K562 (cell line): Measurements from ENCODE around the gene CRIP3.

ENCODE experiments used
- FOSL1 ChIP-seq: fragments of 200-800 bp; sonication (Bioruptor generic); conservative IDR thresholded peaks from 2 replicates; pipeline ENCODE4 v1.6.1; 2016; ENCODE audit warnings: missing genetic modification characterization, missing compliant biosample characterization
- GATA2 ChIP-seq: sonication (generic); formaldehyde crosslinking; IDR thresholded peaks from 2 replicates; pipeline ENCODE4 v1.4.0; 2020; ENCODE audit warnings: mild to moderate bottlenecking, missing genetic modification reagents
- HMG20A ChIP-seq: fragments of 450-650 bp; formaldehyde crosslinking; conservative IDR thresholded peaks from 2 replicates; pipeline ENCODE4 v1.4.0; 2020; ENCODE audit warnings: mild to moderate bottlenecking, mixed read lengths
- MAFK ChIP-seq: IDR thresholded peaks from 2 replicates; pipeline ENCODE4 v1.6.1; 2011; ENCODE audit warnings: low read length, improper control_type of control experiment
- NCOA4 ChIP-seq: fragments of 450-650 bp; IDR thresholded peaks from 2 replicates; pipeline ENCODE4 v1.6.1; 2018; ENCODE audit warnings: mild to moderate bottlenecking; ENCODE audit not compliant: partially characterized antibody
- NCOR1 ChIP-seq: fragments of 450-650 bp; IDR thresholded peaks from 2 replicates; pipeline ENCODE4 v1.6.1; 2016; ENCODE audit warnings: mild to moderate bottlenecking, moderate library complexity
- NKRF ChIP-seq: fragments of 450-650 bp; IDR thresholded peaks from 2 replicates; pipeline ENCODE4 v1.6.1; 2016; ENCODE audit warnings: borderline replicate concordance
- NR2C2 ChIP-seq, 2 experiments: fragments of 200-800 bp in 1 of 2; sonication (Bioruptor generic) in 1 of 2; sonication (generic) in 1 of 2; formaldehyde crosslinking in 1 of 2; IDR thresholded peaks; 2 replicates each; pipeline versions ENCODE4 v1.6.1 to v1.8.0; 2016 to 2022; ENCODE audit warnings: mild to moderate bottlenecking in 1 of 2, missing compliant biosample characterization in 1 of 2, missing genetic modification characterization in 1 of 2, missing genetic modification reagents in 1 of 2
- PHF8 ChIP-seq: fragments of 200-600 bp; sonication (generic); IDR thresholded peaks from 2 replicates; pipeline ENCODE4 v1.6.1; 2012; ENCODE audit warnings: mixed run types, mild to moderate bottlenecking, inconsistent platforms, low read length, moderate library complexity, borderline replicate concordance
- SUPT5H ChIP-seq: fragments of 450-650 bp; IDR thresholded peaks from 2 replicates; pipeline ENCODE4 v1.6.1; 2016
- TAF15 ChIP-seq: fragments of 200-400 bp; formaldehyde crosslinking; IDR thresholded peaks from 2 replicates; pipeline ENCODE4 v1.6.1; 2017; ENCODE audit warnings: mild to moderate bottlenecking, low read depth, low read length, moderate library complexity
- ZNF609 ChIP-seq: sonication (generic); formaldehyde crosslinking; IDR thresholded peaks from 2 replicates; pipeline ENCODE4 v1.8.1; 2023; ENCODE audit warnings: missing genetic modification reagents, mild to moderate bottlenecking, borderline replicate concordance

- TF ChIP-seq SUPT5H (no peak), GATA2 (no peak), FOSL1 (tag) (no peak), PHF8 (no peak), TAF15 (no peak), HMG20A (CRISPR knock-in tag) (no peak), NCOA4 (no peak), NKRF (no peak), NR2C2 (CRISPR knock-in tag; IDR thresholded peaks at IDR 0.05) (no peak), NR2C2 (tag; IDR thresholded peaks at IDR 0.05) (no peak), ZNF609 (CRISPR knock-in tag) (no peak), MAFK (no peak), NCOR1 (no peak)
Measured at GRCh38 chr6:43306086-43306485, 2.5 kb downstream of the CRIP3 start.
